Activated CD4-positive, alpha-beta T cell treated with anti-CD3 and anti-CD28 coated beads for 1 hour (primary cell): ENCODE measurements around the gene TTI1.

ENCODE experiments used
- DNase-seq: peaks from one replicate; pipeline ENCODE4 v3.0.0-alpha.2; 2020

The TTI1 gene

DNA sequence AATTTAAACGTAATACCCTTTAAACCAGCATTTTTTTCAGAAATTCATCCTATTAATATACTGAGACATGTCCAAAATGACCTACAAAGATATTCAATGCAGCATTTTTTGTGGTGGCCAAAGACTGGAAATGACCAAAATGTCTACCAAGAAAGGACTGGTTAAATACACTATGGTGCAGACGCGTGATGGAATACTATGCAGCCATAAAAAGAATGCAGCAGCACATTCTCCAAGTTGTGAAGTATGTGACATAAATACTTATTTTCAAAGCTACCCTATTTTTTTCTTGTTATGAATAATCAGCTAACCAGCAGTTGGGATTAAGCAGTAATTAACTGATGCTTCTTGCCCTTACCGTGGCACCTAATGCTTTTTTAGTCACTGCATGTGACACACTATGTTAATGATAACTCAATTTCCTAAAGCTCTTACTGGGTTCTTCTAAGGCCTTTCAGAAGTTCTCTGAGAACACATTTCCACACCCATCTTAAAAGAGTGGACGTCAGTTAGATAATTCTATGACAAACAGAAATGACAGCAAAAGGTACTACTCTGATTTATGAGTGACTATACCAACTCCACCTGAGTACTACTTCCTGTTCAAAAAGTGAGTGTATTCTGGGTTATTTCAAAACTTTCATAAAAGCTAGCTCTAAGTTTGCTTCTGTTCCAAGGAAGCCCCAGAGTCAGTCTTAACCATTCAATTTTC, 24.9 kb downstream of the TTI1 start:
- no peak for DNase-seq

DNA sequence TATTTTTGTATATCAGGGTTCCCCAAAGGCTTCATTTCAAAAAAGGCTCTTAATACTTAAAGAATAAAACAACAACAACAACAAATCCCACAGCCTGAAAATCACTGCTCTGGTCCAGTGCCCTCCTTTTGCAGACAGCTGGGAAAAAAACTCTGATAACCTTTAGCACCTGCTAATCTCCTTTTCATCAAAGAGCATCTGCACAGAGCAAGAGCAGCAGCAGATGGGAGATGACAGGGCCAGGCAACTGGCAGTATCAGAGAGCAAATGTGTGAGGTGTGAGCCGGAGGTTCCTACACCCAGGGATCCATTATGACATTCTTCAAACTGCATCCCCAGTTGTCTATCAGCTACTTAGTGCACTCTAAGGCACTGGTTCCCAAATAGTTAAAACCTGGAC, 25.7 kb downstream of the TTI1 start:
- DNase-seq, result no peak

DNA sequence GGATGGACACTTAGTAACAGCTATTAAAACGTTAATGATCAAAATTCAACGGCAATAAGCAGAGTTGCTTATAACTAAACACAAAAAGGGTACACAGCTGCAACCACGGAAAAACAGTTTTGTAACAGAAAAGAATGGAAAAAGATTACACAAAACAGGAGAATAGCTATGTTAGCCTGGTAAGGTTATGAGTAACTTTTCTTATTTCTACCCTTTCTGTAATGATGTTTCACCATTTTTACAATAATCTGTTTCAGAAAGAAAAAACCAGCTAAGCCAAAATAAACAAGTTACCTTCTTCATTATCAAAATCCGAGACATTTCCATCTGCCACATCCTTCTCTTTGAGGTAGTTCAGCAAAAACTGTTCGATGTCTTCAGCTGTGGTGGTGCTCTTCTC, 27.4 kb downstream of the TTI1 start:
- no peak for DNase-seq

DNA sequence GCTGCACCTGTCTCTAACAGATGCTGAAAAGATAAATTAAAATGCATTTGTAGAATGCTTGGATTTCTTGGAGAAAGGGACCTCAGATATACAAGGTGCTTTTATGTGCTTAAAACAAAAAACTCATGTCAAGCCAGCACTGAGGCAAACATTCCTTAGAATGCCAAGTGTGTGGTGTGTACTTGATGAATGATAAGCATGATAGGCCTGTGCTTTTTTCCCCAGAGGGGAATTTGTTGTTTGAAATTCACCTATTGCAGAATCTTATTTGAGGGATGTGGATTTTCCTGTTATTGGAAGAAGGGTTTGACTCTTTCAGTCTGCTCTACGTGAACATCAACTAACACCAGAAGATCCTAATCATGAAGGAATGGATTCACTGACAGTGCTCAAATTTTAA, 28.8 kb downstream of the TTI1 start:
- DNase-seq, result no peak

DNA sequence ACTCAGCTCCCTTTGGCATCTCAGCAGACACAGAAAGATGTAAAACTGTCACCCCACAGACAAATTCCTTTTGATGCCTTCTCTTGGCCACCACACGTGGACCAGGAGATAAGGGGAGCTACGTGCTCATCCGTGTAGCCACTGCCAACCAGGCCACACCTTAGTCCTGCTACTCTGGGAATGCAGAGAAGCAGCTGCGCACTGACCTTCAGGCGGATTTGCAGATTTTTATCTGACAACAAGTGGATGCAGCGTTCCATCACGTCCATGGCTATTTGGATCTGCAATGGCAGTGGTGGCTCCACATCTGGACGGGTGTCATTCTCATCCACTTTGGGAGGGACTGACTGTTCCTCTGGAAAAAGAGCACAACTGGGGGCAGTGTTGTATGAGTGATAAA, 30.8 kb downstream of the TTI1 start:
- no peak for DNase-seq

DNA sequence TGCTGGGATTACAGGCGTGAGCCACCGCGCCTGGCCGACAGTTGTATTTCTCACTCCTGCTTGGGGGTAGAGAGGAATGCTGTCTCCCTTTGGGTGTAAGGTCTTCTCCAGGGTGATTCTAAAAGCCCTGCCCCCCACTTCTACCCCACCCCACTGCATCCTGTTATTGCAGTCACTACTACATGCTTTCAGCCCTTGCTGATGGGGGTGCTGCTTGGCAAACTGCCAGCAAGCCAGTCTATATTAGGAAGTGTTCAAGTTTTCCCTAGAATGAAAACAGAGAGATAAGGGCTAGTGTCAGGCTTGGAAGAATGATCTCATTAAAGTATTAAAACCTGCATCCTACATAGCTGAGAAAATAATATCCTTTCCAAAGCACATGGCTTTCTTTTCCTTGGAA, 31.3 kb downstream of the TTI1 start:
- no peak for DNase-seq

DNA sequence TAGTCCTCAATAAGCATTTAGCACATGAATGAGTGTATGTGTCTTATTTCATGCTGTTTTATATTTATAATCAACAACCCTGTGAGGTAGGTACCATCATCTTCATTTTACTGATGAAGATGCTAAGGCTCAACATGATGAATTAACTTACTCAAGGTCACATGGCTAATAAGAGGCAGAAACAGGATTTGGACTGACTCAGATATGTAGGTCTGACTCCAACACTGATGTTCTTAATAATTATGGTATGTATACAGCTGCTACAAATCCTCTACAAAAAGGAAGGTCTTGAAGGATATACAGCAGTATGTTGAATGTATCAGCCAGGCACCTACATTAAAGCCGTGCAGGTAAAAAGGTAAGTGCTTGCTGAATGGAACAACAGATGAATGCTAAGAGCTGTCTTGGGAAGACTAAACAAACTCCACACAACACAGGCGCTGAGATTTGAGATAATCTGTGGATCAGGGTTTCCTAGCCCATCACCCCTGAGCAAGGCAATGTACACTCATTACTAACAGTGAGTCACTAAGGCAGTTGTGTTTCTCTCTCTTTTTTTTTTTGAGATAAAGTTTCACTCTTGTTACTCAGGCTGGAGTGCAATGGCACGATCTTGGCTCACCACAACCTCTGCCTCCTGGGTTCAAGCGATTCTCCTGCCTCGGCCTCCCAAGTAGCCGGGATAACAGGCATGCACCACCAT, 31.9 kb downstream of the TTI1 start:
- DNase-seq, result no peak

DNA sequence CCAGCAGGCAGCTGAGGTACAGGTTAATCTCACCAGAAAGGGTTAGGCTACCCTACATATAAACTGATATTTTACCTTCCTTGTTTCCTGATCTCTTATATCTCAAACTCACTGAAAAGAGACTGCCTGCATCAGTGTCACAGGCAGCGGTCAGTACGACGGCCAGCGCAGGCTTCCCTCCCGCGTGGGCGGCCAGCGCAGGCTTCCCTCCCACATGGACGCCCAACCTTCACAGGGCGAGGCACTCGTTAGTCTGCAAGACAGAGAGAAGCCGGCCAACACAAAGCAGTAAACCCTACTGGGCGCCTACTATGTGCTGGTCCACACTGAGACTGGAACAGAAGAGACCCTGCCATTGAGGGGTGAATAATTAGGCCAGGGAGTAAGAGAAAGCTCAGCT, 33.0 kb downstream of the TTI1 start:
- DNase-seq, result no peak

DNA sequence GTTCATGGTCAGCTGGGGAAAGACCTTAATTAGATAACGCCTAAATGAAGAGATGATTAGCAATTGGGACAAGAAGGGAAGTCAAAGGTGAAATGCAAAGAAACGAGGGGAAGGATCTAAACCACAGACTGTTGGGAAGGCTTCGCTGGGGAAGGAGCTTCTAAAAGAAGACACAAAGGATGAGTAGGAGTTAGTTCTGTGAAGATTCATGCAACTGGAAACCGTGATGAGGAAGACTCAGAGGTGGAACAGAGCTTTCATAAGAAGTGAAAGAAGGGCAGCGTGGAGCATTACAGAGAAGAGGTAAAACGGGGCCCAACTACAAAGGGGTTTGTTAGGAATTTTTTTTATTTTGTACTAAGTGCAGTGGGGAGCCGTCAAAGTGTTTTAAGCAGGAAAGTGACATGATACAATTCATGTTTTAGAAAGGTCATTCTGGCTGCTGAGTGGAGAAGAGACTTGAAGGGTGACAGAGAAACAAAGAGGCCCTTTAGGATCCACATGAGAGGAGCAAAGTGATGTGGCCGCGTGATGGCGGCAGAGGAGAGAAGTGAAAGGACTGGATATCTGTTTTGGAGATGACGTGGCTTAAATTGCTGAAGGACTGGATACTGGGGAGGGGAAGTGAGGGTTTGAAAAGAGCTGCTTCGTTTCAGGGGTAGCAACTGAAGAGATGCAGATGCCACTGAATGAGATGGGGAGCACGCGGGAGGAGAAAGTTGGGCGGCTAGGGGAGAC, 33.6 kb downstream of the TTI1 start:
- DNase-seq, result no peak

DNA sequence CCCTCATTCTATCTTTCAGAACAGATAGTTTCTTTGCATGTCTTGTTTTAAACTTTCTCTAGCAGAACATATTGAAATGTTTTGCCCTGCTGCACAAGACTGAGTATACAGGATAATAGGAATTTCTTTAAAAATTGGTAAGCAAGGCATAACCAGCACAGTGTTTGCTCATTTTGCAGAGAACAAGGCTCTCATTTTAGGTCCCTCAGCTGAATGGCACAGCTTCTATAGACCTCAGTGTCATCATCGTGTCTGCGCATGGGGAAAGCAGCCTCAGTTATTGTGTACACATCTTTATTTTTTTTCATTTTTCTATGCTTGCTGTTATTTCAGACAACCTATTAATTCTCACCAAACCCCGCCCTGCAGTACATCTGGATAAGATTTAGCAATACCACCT, 35.7 kb downstream of the TTI1 start:
- no peak for DNase-seq

DNA sequence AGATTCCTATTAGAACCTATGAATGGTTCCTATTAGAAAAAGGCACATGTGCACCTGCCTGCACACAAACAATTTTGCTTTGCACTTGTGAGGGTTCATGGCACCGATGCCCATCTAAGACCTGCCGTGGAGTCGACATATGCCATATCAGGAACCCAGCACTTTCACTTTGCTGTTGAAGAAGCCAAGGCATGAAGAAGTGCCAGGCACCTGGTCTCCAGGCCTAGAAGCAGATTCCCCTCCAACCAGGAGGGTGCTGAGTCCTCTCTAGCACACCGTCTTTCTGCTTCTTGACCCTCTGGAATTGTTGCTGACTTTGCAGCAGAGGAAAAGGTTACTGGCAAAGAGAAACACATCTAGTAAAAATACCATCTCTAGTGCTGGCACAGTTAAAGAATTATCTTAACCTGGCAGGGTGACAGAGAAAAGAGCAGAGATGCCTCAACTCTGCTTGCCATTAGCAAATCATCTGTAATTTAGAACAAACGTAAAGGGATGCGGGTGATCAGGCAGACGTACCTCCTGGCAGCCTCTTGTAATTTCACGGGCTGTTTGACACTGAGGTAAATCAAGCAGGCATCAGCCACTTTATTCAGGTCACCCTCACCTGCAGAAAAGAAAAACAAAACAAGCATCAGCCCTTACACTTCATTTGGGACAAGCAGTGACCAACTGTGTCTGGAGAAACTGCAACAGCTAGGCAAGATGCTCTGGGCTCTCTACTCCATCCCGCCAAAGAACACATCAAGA, 37.2 kb downstream of the TTI1 start:
- no peak for DNase-seq

DNA sequence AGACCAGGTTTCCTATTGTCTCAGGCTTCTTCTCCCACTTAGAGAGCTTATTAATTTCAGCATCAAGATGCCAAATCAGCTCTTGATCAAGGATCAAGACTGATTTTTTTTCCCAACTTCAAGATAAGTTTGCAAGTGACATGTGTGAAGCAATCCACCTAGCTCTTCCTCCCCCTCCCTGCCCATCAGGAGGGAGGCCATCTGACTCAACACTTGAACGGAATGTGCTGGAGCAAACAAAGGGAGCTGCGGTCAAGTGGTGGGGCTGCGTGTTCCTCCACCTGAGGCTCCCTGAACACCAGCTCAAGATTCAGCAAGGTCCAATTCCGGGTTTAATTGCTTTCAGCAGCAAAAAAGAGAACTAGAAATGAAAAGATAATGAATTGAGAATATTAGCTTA, 38.7 kb downstream of the TTI1 start:
- no peak for DNase-seq

DNA sequence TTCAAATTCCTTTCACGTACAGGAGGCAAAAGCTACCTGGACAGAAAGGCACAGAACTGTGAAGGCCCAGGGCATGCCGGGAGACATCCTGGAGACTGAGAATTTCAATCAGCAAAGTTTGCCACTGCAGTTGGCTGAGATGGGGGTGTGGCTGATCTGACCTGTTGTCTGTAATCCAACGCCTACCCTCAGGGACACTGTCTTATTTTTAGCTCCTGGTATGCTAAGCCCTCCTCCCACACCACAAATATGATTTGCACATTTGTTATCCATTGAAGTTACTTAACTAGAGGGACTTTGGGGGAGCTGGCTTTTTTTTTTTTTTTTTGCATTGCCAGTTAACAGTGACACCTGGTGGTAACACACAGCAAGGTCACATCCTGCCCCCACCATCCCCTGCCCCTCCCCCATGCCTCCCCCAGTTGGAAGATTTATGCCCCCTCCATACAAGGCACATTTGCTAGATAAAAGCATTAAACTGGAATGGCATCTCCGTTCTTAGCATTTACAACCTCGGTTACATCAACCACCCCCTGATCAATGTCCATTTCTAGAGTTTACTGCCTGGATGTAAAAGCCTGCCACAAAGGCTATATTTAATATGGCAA, 40.4 kb downstream of the TTI1 start:
- DNase-seq, result no peak

DNA sequence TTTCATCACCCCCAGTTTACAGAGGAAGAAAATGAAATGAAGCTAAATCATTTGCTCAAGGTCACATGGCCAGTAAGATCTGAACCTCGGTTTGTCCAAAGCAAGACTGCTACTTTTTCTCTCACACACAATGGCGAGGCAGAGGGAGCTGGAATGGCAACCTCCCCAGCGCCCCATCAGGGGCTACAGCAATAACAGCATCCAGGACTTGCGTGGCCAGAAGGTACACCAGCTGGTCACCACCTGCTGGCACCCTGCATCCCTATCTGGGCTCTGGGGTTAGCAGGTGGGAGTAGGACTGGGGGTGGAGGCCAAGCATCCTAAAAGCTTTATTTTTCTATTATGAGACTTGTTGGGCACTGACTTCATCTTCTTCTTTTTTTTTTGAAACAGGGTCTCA, 41.3 kb downstream of the TTI1 start:
- DNase-seq, result no peak

DNA sequence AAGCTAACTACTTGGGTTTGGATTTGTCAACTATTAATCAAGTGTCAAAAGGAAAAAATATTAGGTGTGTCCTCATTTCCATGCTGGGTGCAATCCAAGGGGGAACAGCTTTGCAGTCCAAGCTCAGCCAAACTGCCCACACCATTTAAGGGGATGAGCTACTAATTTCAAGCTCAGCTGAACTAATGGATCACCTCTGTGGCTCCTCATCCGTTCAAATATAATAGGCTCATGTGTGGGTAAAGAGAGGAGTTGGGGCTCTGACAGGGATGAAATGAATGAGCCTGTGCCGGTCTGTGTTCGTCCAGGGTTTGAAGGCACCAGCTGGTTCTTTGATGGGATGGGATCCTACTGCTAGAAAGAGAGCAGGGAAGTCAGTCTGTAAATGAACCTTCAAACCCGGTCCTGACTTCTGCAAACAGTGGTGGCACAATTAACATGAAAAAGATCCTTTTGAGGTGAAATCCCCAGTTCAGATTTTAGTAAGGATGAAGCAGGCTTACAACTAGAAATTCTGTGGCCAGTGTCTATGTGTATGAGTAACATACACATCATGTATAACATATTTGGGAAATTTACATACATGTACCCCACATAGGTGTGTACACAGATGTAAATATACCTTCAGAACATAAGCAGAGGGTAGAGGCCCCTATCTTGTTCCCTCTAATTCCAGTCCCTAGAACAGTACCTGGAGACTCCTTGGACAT, 41.9 kb downstream of the TTI1 start:
- no peak for DNase-seq

DNA sequence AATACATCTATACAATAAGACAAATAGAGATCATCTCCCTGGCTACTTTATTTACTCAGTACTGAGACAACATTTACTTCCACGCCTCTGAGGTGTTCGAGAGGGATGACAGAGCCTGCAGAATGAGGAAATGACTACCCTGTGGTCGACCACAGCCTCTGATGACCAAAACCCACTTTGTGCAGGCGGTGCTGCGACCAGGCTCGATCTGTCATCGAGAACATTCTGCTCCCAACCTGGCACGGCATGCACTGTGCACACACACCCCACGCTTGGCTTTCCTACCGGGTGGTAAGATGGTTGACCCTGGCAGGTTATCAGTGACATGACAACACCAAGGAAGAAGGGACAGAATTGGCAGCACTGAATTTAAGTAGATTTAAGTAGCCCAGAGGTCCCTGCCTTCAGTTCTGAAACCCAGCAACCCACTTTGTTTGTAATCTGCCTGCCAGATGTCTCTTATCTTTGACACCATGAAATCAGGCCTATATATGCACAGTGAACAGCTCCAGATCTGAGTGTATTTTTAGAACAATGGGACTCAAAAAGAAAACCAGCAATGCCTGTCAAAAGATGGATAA, 42.6 kb downstream of the TTI1 start:
- no peak for DNase-seq

DNA sequence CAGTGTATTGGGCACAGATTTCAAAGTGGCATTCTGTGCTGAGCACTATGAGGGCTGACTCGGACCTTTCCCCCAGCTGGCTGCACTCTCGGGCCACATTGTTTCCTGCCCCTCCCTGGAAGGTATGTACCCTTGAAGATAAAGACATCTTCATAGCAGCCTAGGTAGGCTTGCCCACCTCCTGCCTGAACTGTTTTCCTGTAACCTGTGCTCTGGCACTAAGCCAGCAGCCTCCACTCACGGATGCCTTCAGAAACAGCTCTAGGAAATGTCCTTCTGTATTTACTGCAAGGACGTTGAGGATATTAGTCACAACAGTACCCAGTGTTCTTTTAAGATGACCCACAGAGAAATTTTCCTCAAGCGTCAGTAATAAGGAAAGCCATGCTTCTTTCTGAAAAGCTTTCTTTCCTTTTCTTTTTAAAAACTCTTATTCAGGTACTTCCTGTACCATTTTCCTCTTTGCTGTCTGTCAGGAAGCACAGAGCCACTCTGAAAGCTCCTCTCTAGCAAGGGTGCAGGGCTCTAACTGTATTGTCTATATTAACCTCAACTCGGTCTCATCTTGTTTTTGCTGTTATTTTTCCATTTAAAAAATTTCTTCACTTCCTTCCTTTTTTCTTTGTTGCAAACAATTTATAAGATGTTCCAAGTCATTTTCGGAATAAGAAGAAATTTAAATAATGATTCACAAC, 43.5 kb downstream of the TTI1 start:
- no peak for DNase-seq

DNA sequence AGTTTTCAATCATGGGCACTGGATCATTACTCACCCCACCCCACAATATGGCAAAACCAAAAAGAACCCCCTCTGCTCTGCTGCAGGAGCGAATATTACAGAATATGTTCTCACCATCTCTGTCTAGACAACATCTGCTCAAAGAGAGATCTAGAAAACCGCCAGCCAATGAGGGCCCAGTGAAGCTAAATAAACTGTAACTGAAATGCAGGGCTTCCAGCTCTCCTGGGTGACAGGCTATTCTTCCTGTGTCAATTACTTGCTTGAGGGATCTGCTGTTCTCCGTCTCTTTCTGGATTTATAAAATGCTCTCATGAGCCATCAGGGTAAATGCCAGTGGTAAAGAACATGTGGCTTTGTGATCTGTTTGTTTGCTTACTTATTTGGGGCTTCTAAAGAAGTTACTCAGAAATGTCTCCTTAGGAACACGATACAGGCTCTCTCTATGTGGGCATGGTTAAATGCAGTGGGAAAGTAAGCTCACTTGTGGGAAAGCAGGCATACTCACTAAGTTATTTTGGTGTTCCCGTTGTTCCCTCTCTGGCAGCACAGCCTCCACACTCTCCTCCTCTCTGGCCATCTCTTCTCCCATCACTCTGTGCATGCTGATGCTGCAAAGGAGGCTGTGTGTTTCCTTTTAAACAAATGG, 44.8 kb downstream of the TTI1 start:
- no peak for DNase-seq

DNA sequence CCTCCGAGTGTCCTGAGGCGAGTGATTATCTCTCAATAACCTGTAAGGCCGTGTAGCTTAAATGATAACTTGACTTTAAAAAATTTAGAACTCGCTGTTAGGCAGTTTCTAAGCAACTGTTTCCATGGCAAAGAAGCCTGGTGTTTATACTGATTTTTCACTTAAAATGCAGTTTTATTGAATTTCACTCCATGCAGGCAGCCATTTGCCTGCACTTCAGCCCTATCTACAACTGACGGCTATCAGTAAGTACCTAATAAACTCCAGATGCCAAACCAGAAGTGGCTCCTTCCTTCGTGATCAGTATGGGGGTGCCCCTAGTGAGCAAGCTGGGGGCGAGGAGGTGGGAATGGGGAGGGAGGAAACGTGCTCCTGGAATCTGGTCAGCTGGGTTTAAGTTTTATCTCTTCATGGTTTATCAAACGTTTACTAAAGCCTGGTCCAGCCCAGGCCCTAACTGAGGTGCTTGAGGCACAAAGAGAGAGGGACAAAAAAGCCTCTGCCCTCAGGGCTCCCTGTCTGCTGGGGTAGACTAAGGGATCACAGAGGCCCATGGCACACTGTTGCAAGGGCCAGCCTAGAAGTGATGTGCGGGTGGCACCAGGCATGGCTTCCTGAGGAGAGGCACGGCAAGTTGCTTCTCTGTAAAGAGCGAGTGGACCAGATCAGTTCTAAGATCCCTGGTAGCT, 45.5 kb downstream of the TTI1 start:
- no peak for DNase-seq
